Neuronal stem cell (in vitro differentiated cells): ENCODE measurements around the gene CEP128. TPM values are rescaled to one million over a fixed set of nuclear protein-coding genes. Genes with fewer than 3 reads are reported as not detected.
A peak's percentile ranks its signal among the peaks of the same experiment; 100 is the strongest.

Source experiments
- DNase-seq: peaks from one replicate; pipeline ENCODE4 v3.0.0-alpha.2; 2013; ENCODE audit warnings: low spot score
- H2AFZ ChIP-seq: one replicate; pipeline ENCODE4 v1.6.1; 2013; ENCODE audit warnings: mild to moderate bottlenecking, low read length, inconsistent platforms
- H2AK5ac ChIP-seq: 2 replicates; pipeline ENCODE4 v1.6.1; 2013; ENCODE audit warnings: low read depth, mild to moderate bottlenecking, inconsistent platforms, low read length, moderate library complexity, mixed read lengths
- H2BK120ac ChIP-seq: 2 replicates; pipeline ENCODE4 v1.6.1; 2013; ENCODE audit warnings: low read depth, mild to moderate bottlenecking, inconsistent platforms, low read length, moderate library complexity, mixed read lengths
- H2BK12ac ChIP-seq: one replicate; pipeline ENCODE4 v1.6.1; 2013; ENCODE audit warnings: low read length, inconsistent platforms
- H2BK15ac ChIP-seq: 2 replicates; pipeline ENCODE4 v1.6.1; 2013; ENCODE audit warnings: mild to moderate bottlenecking, low read length, inconsistent platforms, mixed read lengths
- H2BK5ac ChIP-seq: one replicate; pipeline ENCODE4 v1.6.1; 2013; ENCODE audit warnings: inconsistent platforms, mild to moderate bottlenecking, low read length, moderate library complexity
- H3K14ac ChIP-seq: one replicate; pipeline ENCODE4 v1.6.1; 2013; ENCODE audit warnings: low read length, inconsistent platforms
- H3K18ac ChIP-seq: 2 replicates; pipeline ENCODE4 v1.6.1; 2013; ENCODE audit warnings: low read length, inconsistent platforms
- H3K23ac ChIP-seq: 2 replicates; pipeline ENCODE4 v1.6.1; 2013; ENCODE audit warnings: low read depth, mild to moderate bottlenecking, mixed read lengths, low read length, inconsistent platforms; ENCODE audit not compliant: poor library complexity
- H3K27ac ChIP-seq: replicated peaks from 3 replicates; pipeline ENCODE4 v1.5.1; 2013; ENCODE audit warnings: low read length, inconsistent platforms
- H3K27me3 ChIP-seq, 3 experiments: 2 replicates each; pipeline ENCODE4 v1.6.1; 2013; ENCODE audit warnings: low read length in 3 of 3, mild to moderate bottlenecking in 2 of 3, inconsistent platforms in 1 of 3, low read depth in 1 of 3, mixed read lengths in 1 of 3, moderate library complexity in 1 of 3; ENCODE audit not compliant: control insufficient read depth in 3 of 3, insufficient read depth in 3 of 3
- H3K36me3 ChIP-seq, 2 donors: replicated peaks in 1 of 2; 2 replicates each; pipeline ENCODE4 v1.6.1; 2013; ENCODE audit warnings: low read length in 2 of 2; ENCODE audit not compliant: control insufficient read depth in 2 of 2, insufficient read depth in 2 of 2
- H3K4ac ChIP-seq: 2 replicates; pipeline ENCODE4 v1.6.1; 2013; ENCODE audit warnings: inconsistent platforms, mild to moderate bottlenecking, low read length, moderate library complexity
- H3K4me1 ChIP-seq, 2 donors: 1 replicate in 1 of 2; 2 replicates in 1 of 2; pipeline ENCODE4 v1.6.1; 2013; ENCODE audit warnings: low read length in 2 of 2, low read depth in 1 of 2; ENCODE audit not compliant: control insufficient read depth in 2 of 2, insufficient read depth in 1 of 2
- H3K4me2 ChIP-seq: one replicate; pipeline ENCODE4 v1.6.1; 2013; ENCODE audit warnings: mild to moderate bottlenecking, low read length, inconsistent platforms; ENCODE audit not compliant: insufficient read depth, poor library complexity, severe bottlenecking
- H3K4me3 ChIP-seq, 2 donors: 2 replicates each; pipeline ENCODE4 v1.5.1; 2013; ENCODE audit warnings: low read length in 2 of 2, mild to moderate bottlenecking in 2 of 2, inconsistent platforms in 1 of 2, moderate library complexity in 1 of 2
- H3K79me1 ChIP-seq: one replicate; pipeline ENCODE4 v1.6.1; 2013; ENCODE audit warnings: low read depth, mild to moderate bottlenecking, inconsistent platforms, low read length, moderate library complexity
- H3K9ac ChIP-seq: one replicate; pipeline ENCODE4 v1.6.1; 2013; ENCODE audit warnings: mild to moderate bottlenecking, low read depth, low read length, inconsistent platforms; ENCODE audit not compliant: poor library complexity
- H3K9me3 ChIP-seq, 2 donors: replicated peaks in 1 of 2; 2 replicates each; pipeline versions ENCODE3 to v1.6.1; 2013; ENCODE audit warnings: low read length in 2 of 2, mild to moderate bottlenecking in 2 of 2, inconsistent platforms in 1 of 2, low read depth in 1 of 2, mixed read lengths in 1 of 2, moderate library complexity in 1 of 2; ENCODE audit not compliant: control insufficient read depth in 2 of 2, insufficient read depth in 1 of 2
- H4K8ac ChIP-seq: one replicate; pipeline ENCODE4 v1.6.1; 2013; ENCODE audit warnings: low read depth, mild to moderate bottlenecking, inconsistent platforms, low read length, moderate library complexity
- H4K91ac ChIP-seq: one replicate; pipeline ENCODE4 v1.6.1; 2013; ENCODE audit warnings: low read length, low read depth, mild to moderate bottlenecking, inconsistent platforms; ENCODE audit not compliant: poor library complexity
- WGBS, 2 donors: extraction: QIAGEN DNeasy Blood & Tissue Kit; methylation state at CpG; one replicate each; pipeline ENCODE4 v1.1.7; 2013; ENCODE audit warnings: missing lambda C conversion rate in 2 of 2, mixed read lengths in 1 of 2; ENCODE audit not compliant: insufficient read length in 2 of 2, insufficient replicate concordance in 1 of 2; ENCODE audit errors: extremely low coverage in 2 of 2; 5-methylcytosine and 5-hydroxymethylcytosine counted together
- polyA plus RNA-seq, 2 experiments: library from polyadenylated mRNA; stranded (reverse); fragments of 200-250 nt; gene quantifications; one replicate each; pipeline ENCODE4 v1.2.3, GENCODE V29; 2013

The CEP128 gene
- 3.7 TPM for polyA plus RNA-seq (2013, experiment 1 of 2)
- 3.9 TPM for polyA plus RNA-seq (2013, experiment 2 of 2)

- peak; percentile 93 for DNase-seq
- H3K4me1 ChIP-seq: peaks cover 3% of the 10 kb centered on the region in 2 donors
- H3K4ac ChIP-seq: no peak within 1 kb of the TSS
- no peaks in the 10 kb centered on the region for H3K79me1 ChIP-seq
- no peak within 1 kb of the TSS for H4K91ac ChIP-seq
- H3K9ac ChIP-seq: peak within 1 kb of the TSS; percentile 88
- H3K4me2 ChIP-seq: peak within 1 kb of the TSS; percentile 55
- peak within 1 kb of the TSS; percentile 96 for H2AFZ ChIP-seq
- H3K14ac ChIP-seq: no peak within 1 kb of the TSS
- H3K4me3 ChIP-seq: peak within 1 kb of the TSS; percentile 70 to 87
- H3K27me3 ChIP-seq: no peaks in the 10 kb centered on the region
- peak within 1 kb of the TSS; percentile 69 for H3K23ac ChIP-seq
- H2BK5ac ChIP-seq: no peak within 1 kb of the TSS
- no peak within 1 kb of the TSS for H2AK5ac ChIP-seq
- H2BK15ac ChIP-seq: no peak within 1 kb of the TSS
- H3K9me3 ChIP-seq: no peaks in the 10 kb centered on the region
- no peak within 1 kb of the TSS for H4K8ac ChIP-seq
- WGBS, 2 donors: no CpG with 5 or more reads among the region's 40 CpGs
- no peak within 1 kb of the TSS for H3K18ac ChIP-seq
- H3K36me3 ChIP-seq: peaks cover 0 to 10% of the 10 kb centered on the region in 2 donors
- no peak within 1 kb of the TSS for H3K27ac ChIP-seq
- H2BK12ac ChIP-seq: no peak within 1 kb of the TSS
- no peak within 1 kb of the TSS for H2BK120ac ChIP-seq
Observed at GRCh38 chr14:80941241-80942185, at the start of gene CEP128. TSS of gene CEP128 (minus strand) at chr14:80941738.

GRCh38 chr14:80988735-80989429 is 47.3 kb upstream of the CEP128 start:
- no peak overlapping the region for H3K4me2 ChIP-seq
- H3K18ac ChIP-seq: no peak overlapping the region

GRCh38 chr14:80988192-80988591 is 46.7 kb upstream of the CEP128 start:
- DNase-seq: no peak
- Histone ChIP-seq H2AFZ (no peak overlapping the region), H2BK120ac (no peak overlapping the region), H3K9ac (no peak overlapping the region), H4K8ac (no peak overlapping the region), H3K4ac (no peak overlapping the region), H4K91ac (no peak overlapping the region), H2BK15ac (no peak overlapping the region), H3K27me3 (peaks cover 0 to 12% (median 0%) of the 10 kb centered on the region in 3 experiments), H3K14ac (no peak overlapping the region), H2AK5ac (no peak overlapping the region), H3K36me3 (no peaks in the 10 kb centered on the region), H3K23ac (no peak overlapping the region), H3K4me1 (no peaks in the 10 kb centered on the region), H3K18ac (no peak overlapping the region), H3K79me1 (no peaks in the 10 kb centered on the region), H3K27ac (no peak overlapping the region), H2BK12ac (no peak overlapping the region), H3K9me3 (no peaks in the 10 kb centered on the region), H3K4me3 (no peak overlapping the region), H2BK5ac (no peak overlapping the region), H3K4me2 (no peak overlapping the region)
- no CpG with 5 or more reads among the region's 1 CpG for WGBS, 2 donors

More at GRCh38 chr14:80988735-80989429, 47.3 kb upstream of the CEP128 start:
- H3K9me3 ChIP-seq: no peaks in the 10 kb centered on the region
- no peak overlapping the region for H2BK12ac ChIP-seq
- no CpG with 5 or more reads among the region's 6 CpGs for WGBS, 2 donors
- H3K36me3 ChIP-seq: no peaks in the 10 kb centered on the region
- no peaks in the 10 kb centered on the region for H3K79me1 ChIP-seq
- no peak overlapping the region for H4K91ac ChIP-seq
- H2BK15ac ChIP-seq: no peak overlapping the region
- H3K23ac ChIP-seq: no peak overlapping the region
- H3K27me3 ChIP-seq: peaks cover 0 to 12% (median 0%) of the 10 kb centered on the region in 3 experiments
- H3K4me1 ChIP-seq: no peaks in the 10 kb centered on the region
- H2AK5ac ChIP-seq: no peak overlapping the region
- no peak overlapping the region for H3K9ac ChIP-seq
- H4K8ac ChIP-seq: no peak overlapping the region
- H3K4me3 ChIP-seq: no peak overlapping the region
- H2BK5ac ChIP-seq: no peak overlapping the region
- H3K4ac ChIP-seq: no peak overlapping the region
- H3K14ac ChIP-seq: no peak overlapping the region
- no peak for DNase-seq
- H2BK120ac ChIP-seq: no peak overlapping the region
- no peak overlapping the region for H3K27ac ChIP-seq
- H2AFZ ChIP-seq: no peak overlapping the region
